ENCODE measurements around the gene F13A1. TPM values are rescaled to one million over a fixed set of nuclear protein-coding genes. Genes with fewer than 3 reads are reported as not detected.

F13A1 gene
- total RNA-seq, 1 experiment from 2014 or later = not detected

DNA sequence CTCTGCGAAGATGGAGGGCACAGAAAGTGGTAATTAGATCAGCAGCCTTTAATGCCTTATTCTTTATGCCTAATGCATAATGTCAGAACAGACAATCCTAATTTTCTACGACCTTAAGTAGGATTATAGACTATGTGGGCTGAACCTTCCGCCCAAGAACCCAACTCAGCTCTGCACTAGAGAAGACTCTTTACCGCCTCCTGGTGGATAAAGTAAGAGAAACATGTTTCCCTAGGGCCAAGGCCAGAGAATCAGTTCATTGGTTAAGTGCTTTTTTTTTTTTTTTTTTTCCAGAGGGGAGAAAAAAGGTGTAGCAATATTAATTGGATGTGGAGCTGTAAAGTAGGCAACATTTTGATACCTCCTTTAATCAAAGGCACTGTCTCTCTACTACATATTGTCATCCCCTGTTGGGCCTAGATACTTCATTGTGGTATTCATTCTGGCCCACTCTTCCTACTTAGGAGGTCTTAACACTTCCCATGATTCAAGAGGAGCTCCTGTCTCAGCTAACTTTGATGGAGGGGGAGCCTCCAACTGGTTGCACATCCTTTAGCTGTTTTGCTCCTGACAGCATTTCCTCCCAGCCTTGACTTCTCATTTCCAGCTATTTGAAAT, 188.9 kb downstream of the F13A1 start:
- H3K27ac Mint-ChIP-seq (ENCODE audit: unreplicated experiment) = no peak overlapping the region
- intact Hi-C loops (cut with micrococcal nuclease; ENCODE audit: unreplicated experiment) = no loop called here
- H3K4me1 Mint-ChIP-seq (ENCODE audit: low read depth, unreplicated experiment) = no peaks in the 10 kb centered on the region
- BruUV-seq (replicated peaks) = no TSS peak
- CTCF ChIA-PET = interaction anchor here (0.7 kb wide), 2 partner anchors 77 to 612 kb away, joined by 3 to 7 read pairs; no protein-coding TSS in a partner anchor
- TF ChIP-seq, protein P1, sequence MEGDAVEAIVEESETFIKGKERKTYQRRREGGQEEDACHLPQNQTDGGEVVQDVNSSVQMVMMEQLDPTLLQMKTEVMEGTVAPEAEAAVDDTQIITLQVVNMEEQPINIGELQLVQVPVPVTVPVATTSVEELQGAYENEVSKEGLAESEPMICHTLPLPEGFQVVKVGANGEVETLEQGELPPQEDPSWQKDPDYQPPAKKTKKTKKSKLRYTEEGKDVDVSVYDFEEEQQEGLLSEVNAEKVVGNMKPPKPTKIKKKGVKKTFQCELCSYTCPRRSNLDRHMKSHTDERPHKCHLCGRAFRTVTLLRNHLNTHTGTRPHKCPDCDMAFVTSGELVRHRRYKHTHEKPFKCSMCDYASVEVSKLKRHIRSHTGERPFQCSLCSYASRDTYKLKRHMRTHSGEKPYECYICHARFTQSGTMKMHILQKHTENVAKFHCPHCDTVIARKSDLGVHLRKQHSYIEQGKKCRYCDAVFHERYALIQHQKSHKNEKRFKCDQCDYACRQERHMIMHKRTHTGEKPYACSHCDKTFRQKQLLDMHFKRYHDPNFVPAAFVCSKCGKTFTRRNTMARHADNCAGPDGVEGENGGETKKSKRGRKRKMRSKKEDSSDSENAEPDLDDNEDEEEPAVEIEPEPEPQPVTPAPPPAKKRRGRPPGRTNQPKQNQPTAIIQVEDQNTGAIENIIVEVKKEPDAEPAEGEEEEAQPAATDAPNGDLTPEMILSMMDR (IDR thresholded peaks at IDR 0.05; ENCODE audit: unreplicated experiment) = no peak
- H3K9me3 Mint-ChIP-seq (ENCODE audit: low read depth, unreplicated experiment) = peaks cover 4% of the 10 kb centered on the region
- H3K36me3 Mint-ChIP-seq (ENCODE audit: insufficient read depth, unreplicated experiment) = no peaks in the 10 kb centered on the region
- no peak overlapping the region for H3K4me3 Mint-ChIP-seq (ENCODE audit: low read depth, unreplicated experiment)
- no peaks in the 10 kb centered on the region for H3K27me3 Mint-ChIP-seq (ENCODE audit: unreplicated experiment)
- no peak for DNase-seq

DNA sequence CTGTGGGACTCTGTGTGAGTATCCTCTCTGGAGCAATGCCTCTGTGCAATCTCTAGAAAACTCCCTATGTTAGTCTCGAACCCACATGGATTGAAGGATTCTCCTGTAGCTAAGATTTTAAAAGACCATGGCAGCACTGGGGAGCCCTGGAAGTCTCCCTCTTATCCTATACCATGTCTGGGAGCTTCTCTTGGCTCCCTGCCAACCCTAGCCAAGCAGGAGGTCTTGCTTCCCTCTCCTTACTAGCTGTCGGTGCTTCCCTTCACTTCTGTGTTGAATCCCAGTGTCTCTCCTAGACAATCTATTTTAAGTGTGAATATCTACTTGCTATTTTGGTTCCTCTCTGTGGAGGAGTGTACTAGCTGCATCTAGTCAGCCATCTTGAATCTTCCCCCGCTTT, 195.0 kb downstream of the F13A1 start:
- DNase-seq = no peak
- H3K36me3 Mint-ChIP-seq (ENCODE audit: insufficient read depth, unreplicated experiment) = no peaks in the 10 kb centered on the region
- no peaks in the 10 kb centered on the region for H3K4me1 Mint-ChIP-seq (ENCODE audit: low read depth, unreplicated experiment)
- BruUV-seq (replicated peaks) = no TSS peak
- intact Hi-C loops (cut with micrococcal nuclease; ENCODE audit: unreplicated experiment) = no loop called here
- no peak overlapping the region for H3K4me3 Mint-ChIP-seq (ENCODE audit: low read depth, unreplicated experiment)
- CTCF ChIA-PET = no interaction called here
- peaks cover 11% of the 10 kb centered on the region for H3K9me3 Mint-ChIP-seq (ENCODE audit: low read depth, unreplicated experiment)
- TF ChIP-seq, protein P1 (IDR thresholded peaks at IDR 0.05; ENCODE audit: unreplicated experiment) = no peak
- no peaks in the 10 kb centered on the region for H3K27me3 Mint-ChIP-seq (ENCODE audit: unreplicated experiment)
- no peak overlapping the region for H3K27ac Mint-ChIP-seq (ENCODE audit: unreplicated experiment)

DNA sequence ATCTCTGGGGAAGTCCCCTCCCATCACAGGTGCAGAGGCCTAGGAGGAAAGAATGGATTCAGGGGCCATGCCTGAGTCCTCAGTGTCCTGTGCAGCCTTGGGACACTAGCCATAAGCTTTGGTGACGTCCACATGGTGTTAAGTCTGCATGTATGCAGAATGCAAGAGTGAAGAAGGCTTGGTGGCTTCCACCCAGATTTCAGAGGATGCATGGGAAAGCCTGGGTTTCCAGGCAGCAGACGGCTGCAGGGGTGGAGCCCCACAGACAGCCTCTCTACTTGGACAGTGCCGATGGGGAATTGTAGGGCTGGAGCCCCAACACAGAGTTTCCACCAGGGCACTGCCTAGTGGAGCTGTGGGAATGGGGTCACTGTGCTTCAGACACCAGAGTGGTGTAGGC, 196.7 kb downstream of the F13A1 start:
- no TSS peak for BruUV-seq (replicated peaks)
- CTCF ChIA-PET = no interaction called here
- TF ChIP-seq, protein P1 (IDR thresholded peaks at IDR 0.05; ENCODE audit: unreplicated experiment) = no peak

DNA sequence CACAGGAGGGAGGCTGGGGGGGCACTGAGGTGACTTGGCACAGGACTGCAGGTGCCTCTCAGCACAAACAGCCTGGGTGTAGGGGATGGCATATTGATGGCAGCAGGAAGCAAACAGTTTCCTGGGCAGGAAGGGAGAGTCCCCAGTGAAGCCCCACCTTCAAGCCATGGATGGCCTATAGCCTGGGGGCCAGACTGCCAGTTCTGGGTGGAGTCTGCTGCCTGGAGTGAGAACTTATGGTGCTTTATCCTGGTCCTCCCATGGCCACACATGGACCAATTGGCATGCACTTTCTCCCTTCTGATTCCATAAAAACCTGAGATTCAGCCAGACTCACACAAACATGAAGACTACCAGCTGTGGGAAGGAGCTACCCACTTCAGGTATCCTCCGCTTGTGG, 198.5 kb downstream of the F13A1 start:
- intact Hi-C loops (cut with micrococcal nuclease; ENCODE audit: unreplicated experiment) = no loop called here
- peaks cover 16% of the 10 kb centered on the region for H3K9me3 Mint-ChIP-seq (ENCODE audit: low read depth, unreplicated experiment)

More for the DNA sequence above, 196.7 kb downstream of the F13A1 start:
- DNase-seq = no peak
- Mint-ChIP-seq H3K4me3 (ENCODE audit: low read depth, unreplicated experiment) (no peak overlapping the region), H3K9me3 (ENCODE audit: low read depth, unreplicated experiment) (peaks cover 11% of the 10 kb centered on the region), H3K4me1 (ENCODE audit: low read depth, unreplicated experiment) (no peaks in the 10 kb centered on the region), H3K27ac (ENCODE audit: unreplicated experiment) (no peak overlapping the region), H3K36me3 (ENCODE audit: insufficient read depth, unreplicated experiment) (no peaks in the 10 kb centered on the region), H3K27me3 (ENCODE audit: unreplicated experiment) (no peaks in the 10 kb centered on the region)
- intact Hi-C loops (cut with micrococcal nuclease; ENCODE audit: unreplicated experiment) = no loop called here

More for the DNA sequence above, 198.5 kb downstream of the F13A1 start:
- Mint-ChIP-seq H3K4me1 (ENCODE audit: low read depth, unreplicated experiment) (no peaks in the 10 kb centered on the region), H3K27ac (ENCODE audit: unreplicated experiment) (no peak overlapping the region), H3K27me3 (ENCODE audit: unreplicated experiment) (no peaks in the 10 kb centered on the region), H3K4me3 (ENCODE audit: low read depth, unreplicated experiment) (no peak overlapping the region), H3K36me3 (ENCODE audit: insufficient read depth, unreplicated experiment) (no peaks in the 10 kb centered on the region)
- CTCF ChIA-PET = no interaction called here
- BruUV-seq (replicated peaks) = no TSS peak
- TF ChIP-seq, protein P1 (IDR thresholded peaks at IDR 0.05; ENCODE audit: unreplicated experiment) = no peak
- DNase-seq = no peak

Measured in Calu3 (cell line).